ENCODE results near the gene SLC9A3.
"Not testable (repeated sequence)": the region's sequence is repeated elsewhere in the genome, so short reads cannot be mapped to it uniquely, and the experiment has no call there.

SLC9A3 gene

DNA sequence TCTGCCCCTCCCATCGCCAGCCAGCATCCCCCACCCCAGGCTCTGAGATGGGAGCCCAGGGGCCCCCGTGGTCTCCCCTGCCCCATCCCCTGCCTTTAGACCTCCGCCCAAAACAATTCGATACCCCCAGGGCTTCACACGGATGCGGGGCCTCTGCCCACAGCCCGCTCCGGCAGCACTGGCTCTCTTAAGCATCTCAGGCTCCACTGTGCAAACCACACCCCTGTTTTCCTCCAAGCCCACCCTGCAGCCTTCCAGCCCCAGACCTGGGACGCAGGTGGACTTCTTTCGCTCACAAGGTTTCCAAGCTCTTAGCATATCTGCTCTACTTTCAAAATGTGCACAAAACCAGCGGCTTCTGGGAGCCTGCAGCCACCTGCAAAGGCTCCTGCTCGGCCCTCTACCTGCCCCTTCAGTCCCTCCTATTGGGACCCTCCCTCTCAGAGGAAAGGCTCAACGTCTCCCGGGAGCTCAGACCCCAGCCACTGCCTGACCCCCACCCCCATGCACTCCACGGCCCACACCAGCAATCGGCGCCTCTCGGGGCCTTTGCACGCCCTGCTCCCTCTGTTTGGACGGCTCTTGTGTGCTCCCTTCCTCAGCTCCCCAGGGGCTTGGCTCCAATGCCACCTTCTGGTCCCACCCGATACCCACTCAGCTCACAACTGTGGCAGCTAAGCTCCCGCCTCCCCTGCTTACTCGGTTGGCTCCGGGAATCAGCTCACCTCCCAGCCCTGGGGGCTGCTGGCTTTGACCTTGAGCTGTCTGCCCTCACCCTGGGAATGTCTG lies 918 bp upstream of the SLC9A3 start:
- DNase-seq (ENCODE audit: low read depth) = no peak

DNA sequence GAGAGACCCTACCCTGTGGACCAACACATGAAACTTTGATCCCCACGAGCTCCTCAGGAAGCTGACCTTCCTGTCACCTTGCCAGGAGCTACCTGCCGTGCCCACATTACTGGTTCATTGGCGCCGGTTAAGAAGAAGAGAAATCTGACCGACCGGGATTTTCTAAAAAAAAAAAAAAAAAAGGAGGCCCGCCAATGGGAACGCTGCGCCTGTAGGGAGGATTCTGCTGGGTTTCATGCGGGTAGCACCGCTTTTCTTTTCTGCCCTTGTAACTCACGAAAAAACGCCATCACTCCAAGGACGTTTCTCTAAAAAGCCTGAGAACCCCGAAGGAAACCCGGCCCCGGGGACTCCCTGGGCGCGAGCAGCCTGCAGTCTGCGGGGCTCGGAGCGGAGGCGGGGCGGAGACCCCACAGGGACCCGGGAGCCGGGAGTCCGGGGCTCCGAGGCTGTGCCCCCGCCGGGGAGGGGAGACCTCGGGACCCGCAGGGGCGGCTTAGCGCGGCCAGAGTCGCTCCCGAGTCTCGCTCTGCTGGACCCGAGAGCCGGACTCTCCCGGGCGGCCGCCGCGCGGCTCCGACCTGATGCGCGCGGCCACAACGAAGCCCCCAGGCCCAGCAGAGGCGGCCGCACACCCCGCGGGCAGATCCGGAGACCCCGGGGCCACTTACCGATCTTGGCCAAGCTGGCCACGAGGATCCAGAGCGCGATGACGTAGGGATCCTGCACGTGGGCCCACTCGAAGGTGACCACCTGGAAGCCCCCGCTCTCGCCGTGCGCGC lies 617 bp downstream of the SLC9A3 start:
- DNase-seq (ENCODE audit: low read depth) = no peak

DNA sequence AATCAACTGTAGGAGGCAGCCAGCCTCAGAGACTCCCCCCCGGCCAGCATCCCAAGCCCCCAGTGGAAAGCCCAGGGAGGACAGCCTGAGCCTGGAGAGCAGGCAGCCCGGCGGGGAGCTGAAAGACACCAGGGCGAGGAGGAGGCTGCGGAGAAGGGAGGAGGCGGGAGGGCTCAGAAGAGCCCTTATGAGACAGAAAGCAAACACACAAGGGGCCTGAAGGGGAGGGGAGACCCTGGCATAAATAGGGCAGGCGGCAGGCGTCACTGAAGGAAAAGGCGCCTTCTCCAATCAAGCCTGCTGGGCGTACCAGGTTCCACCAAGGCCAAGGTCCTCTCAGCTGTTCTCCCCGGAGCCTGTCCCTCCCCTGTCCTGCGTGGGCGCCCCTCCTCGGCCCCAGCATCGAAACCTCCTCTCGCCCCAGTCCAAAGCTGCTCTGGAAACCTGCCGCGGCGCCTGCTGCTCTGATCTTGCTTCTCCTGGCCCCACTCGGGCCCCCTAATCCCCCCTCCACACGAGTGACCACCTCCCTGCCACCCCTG lies 1.3 kb downstream of the SLC9A3 start:
- DNase-seq (ENCODE audit: low read depth) = no peak

DNA sequence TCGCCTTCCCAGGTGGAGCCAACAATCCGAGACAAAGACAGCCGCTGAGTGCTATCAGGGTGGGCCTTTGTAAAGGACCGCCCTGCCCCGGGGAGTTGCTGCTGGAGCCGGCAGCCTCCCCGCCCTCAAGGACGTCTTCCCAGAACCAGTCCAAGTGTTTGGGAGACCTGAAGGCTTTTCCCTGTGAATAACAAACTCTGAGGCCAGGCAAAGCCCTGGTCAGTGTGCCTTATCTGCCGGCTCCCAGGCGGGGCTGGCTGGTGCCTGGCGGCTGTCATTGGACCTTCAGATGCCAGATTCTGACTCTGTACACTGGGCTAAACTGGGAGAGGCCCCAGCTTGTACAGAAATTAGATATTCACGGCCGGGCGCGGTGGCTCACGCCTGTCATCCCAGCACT lies 2.1 kb downstream of the SLC9A3 start:
- no peak for DNase-seq (ENCODE audit: low read depth)

DNA sequence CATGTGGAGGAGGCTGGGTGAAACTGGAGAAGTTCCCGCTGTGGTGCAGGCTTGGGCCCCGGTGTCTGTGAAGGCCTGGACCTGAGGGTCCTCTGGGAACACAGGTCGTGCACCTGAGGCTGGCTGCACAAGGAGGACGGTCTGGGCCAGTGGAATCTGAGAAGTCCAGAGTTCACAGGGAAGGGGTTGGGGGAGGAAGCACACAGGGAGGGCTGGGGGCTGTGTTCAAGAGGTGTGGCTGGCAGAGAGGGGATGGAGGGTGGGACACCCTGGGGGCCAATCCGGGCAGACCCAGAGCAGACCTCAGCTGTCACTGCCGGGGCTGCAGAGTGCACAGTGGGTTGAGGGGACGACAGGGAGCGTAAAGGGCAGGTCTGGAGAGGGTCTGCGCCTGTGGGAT lies 2.6 kb downstream of the SLC9A3 start:
- no peak for DNase-seq (ENCODE audit: low read depth)

DNA sequence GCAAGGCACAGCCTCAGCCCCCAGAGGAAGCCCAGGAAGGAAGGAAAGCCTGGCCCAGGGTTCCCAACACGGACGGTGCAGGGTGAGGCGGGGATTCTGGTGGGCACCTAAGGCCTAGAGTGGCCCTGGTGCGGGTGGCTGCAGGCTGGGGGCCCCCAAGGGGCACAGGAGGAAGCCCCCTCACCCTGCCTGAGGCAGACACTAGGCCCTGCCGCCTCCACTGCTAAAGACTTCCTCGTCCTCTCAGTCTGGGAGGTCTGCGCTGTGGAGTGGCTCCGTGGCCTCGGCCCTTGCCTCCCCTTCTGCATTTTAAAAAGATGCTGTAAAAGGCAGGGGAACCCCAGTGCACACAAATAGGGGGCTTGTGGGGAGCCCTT lies 3.4 kb downstream of the SLC9A3 start:
- DNase-seq (ENCODE audit: low read depth) = no peak

DNA sequence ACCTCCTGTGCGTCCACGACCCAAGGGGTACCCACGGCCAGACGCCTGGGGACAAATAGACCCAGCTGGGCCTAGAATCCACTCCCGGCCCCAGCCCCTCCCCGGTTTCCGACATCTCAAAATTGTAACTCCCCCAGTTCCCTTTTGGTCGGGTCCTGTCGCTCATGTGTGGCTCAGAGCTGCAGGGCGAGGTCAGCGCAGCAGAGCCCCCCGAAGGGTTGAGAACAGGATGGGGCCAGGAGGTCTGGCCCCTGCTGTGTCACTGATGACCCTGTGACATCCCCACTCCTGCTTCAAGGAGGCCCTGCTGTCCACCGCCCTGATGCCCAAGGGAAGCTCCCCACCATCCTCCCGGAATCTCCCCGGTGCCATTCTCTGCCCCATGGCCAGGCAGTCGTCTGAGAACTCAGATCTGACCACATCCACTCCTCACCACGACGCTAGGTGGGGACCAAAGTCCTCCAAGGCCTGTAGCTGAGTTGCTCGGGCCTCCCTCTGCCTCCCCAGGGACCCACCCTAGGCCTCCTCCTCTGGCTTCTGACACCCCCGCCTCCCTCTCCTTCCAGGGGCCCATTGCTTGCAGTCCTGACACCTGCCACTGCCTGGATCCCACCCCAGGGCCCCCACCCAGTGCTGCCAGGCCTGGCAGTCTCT lies 3.9 kb downstream of the SLC9A3 start:
- no peak for DNase-seq (ENCODE audit: low read depth)

DNA sequence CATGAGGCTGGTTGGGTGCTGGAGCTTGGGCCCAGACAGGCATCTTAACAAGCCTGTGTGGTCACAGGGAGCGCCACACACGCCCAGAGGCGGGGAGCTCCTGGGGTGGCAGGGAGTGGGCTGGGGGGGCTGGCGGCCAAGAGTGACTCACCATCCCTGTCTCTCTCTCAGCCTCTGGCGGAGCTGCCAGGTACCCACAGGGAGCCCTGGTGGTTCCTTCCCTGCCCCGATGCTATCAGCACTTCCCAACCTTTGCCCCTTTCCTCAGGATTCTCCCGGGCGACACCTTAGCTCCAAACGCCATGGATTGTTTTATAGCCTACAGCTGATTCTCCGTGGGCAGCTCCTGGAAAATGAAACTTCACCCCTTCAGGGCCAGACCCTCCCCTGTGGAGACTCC lies 5.5 kb downstream of the SLC9A3 start:
- no peak for DNase-seq (ENCODE audit: low read depth)

DNA sequence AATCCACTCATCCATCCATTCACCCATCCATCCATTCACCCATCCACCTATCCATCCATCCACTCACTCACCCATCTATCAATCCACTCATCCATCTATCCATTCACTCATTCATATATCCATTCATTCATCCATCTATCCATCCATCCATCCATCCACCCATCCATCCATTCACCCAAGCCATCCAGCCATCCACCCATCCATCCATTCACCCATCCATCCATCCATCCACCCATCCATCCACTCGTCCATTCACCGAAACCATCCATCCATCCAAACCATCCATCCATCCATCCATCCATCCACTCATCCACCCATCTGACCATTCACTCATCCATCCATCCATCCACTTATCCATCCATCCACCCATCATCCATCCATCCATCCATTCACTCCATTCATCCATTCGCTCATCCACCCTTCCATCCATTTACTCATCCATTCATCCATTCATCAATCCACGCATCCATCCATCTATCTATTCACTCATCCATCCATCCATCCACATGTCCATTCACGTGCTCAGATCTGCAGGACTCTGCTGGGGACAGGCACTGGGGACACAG lies 6.6 kb downstream of the SLC9A3 start:
- DNase-seq (ENCODE audit: low read depth) = no peak

DNA sequence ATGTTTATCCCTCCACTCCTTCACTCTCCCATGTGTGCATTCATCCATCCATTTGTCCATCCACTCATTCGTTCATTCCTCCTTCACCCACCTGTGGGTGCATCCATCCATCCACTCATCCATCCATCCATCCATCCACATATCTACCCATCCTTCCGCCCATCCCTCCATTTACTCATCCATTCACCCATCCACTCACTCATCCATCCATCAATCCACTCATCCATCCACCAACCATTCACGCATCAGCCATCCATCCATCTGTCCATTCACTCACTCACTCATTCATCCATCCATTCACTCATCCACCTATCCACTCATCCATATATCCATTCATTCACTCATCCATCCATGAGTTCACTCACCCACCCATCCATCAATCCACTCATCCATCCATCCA lies 7.3 kb downstream of the SLC9A3 start:
- DNase-seq (ENCODE audit: low read depth) = no peak

DNA sequence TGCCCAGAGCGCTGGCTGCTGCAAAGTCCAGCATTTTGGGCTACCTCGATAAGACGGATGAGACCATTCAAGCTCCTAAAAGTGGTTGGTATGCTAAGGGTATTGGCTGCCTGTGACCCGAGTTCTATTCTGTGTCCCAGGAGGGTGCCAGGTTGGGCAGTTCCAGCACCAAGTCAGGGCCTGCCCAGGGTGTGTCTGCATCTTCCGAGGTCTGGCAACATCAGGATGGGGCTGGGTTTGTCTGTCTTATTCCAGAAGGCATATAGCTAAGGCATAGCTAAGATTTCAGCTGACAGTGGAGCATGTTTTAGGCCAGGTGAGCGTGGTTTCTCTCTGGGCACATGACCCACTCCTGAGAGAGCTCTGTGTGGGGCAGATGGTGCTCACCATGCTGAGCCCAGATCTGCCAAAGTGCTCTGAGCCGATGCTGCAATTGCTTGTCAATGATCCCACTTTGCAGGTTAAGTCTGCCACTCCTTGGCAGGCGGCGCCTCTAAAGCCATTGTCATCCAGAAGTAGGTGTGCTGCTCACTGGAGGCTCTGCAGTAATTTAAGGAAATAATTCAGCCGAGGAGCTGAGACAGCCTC lies 7.8 kb downstream of the SLC9A3 start:
- no peak for DNase-seq (ENCODE audit: low read depth)

DNA sequence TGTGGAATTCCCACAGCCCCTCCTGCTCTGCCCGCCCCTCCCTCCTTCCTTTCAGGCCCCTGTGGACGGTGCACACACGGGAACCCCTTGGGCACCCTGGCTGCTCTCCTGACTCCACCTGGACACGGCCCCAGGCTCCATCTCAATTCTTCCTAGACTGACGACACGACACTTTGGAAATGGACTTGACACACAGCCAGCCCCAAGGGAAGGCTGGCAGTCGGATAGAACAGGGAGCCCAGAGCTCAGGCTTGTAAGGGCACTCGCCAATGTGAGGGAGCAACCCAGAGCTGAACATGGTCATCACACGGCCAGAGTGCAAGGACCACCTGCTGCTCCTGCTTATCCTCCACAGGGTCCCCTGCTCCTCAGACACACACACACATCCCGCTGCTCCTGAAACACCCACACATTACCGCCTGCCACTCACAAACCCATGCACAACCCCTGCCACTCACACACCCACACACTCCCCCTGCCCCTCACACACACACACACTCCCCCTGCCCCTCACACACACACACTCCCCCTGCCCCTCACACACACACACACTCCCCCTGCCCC lies 8.9 kb downstream of the SLC9A3 start:
- no peak for DNase-seq (ENCODE audit: low read depth)

DNA sequence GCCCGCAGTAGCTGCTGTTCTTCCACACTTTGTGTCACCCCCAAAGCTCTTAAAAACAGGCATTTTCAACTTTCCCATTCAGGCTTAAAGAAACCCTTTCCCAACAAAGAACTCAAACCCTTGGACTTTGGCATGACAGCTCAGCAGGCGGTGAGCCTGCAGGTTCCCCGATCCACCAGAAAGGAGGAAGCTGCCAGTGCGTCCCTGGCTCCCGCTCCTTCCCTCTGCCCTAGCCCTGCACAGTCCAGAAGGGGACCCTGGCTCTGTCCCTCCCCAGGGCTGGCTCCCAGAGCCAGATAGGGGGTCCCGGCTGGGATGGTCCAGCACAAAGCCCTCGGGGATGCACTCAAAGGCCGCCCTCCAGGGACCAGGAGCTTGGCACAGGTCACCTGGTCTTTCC lies 9.6 kb downstream of the SLC9A3 start:
- no peak for DNase-seq (ENCODE audit: low read depth)

DNA sequence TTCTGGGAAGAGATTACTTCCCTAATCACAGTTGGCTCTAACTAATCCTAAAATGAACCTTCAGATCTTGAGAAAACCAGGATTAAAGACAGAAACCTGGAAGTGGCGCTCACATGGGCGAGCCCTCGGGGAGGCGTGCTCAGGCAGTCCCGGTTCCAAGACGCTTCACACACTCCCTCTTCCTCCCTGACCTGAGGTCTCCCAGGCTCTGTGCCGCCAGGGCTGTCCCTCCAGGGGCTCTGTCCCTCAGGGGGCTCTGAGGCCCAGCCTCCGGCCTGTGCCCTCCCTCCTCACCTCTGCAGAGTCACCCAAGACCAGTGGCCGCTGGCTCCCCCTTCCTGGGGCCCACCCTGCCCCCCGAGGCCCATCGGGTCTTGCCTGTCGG lies 10.2 kb downstream of the SLC9A3 start:
- no peak for DNase-seq (ENCODE audit: low read depth)

DNA sequence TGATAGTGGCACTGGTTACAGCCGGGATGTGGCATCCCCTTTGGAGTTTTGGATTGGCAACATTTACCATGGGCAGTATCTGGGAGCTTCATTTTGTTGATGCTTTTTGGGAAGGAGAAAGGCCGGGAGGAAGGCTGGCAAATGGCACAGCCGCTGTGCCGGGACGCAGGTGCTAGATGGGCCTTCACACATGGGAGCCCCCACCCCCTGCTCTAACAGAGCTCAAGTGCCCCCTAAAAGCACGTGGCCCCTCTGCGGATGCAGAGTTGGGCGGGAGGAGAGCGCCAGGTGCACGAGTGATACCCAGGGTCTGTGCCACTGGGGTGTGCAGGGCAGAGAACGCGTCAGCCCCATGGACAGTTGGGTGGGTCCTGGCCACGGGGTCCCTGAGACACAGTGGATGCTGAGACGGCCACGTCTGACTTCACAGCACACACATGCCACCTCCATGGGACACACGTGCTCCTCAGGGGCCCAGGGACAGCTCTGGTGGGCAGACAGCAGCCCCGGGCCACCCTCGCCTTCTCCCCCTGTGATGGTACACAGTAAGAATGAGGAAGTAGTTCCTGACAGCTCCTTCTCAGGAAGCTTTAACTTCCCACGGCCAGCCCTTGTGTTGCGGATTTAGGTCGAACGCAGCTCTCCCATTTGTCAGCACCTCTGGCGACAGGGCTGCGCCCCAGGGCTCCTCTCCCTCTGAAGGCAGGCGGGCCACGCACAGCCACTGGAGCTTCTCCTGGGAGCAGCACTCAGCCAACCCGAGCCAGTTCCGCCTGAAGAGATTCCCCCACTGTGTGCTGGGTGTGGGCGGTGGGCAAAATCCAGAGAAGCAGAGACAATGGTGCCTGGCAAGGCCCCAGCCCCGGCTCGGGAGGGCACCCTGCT lies 10.8 kb downstream of the SLC9A3 start:
- no peak for DNase-seq (ENCODE audit: low read depth)

DNA sequence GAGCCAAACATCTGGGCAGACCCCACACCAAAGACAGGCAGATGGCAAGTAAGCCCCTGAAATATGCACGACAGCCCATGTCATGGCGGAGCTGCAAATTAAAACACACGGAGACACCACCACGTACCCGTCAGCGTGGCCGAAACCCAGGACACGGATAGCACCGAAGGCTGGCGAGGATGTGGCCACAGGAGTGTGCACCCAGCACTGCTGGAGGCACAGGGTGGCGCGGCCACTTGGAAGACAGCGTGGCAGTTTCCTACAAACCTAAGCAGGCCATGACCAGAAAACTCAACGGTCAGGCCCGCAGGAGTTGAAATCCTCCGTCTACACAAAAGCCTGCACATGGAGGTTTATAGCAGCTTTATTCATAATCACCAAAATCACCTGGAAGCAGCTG lies 12.8 kb downstream of the SLC9A3 start:
- DNase-seq (ENCODE audit: low read depth) = no peak

DNA sequence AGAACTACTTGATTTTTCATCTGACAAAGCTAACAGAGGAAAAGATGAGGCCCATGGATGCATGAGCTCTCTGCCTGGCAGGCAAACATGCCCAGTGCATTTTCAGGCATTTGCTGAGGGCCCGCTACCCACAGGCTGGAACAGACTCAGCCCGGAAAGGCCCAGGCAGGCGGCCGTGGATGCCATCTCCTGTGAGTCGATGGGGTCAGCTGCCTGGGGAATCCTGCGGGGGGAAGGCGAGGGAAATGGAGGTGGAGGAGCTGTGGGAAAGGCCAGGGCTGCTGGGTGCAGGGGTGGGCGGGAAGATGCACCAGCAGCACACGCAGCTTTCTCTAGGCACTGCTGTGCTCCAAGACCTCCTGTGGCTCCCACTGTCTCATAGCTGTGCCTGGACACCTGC lies 13.7 kb downstream of the SLC9A3 start:
- no peak for DNase-seq (ENCODE audit: low read depth)

DNA sequence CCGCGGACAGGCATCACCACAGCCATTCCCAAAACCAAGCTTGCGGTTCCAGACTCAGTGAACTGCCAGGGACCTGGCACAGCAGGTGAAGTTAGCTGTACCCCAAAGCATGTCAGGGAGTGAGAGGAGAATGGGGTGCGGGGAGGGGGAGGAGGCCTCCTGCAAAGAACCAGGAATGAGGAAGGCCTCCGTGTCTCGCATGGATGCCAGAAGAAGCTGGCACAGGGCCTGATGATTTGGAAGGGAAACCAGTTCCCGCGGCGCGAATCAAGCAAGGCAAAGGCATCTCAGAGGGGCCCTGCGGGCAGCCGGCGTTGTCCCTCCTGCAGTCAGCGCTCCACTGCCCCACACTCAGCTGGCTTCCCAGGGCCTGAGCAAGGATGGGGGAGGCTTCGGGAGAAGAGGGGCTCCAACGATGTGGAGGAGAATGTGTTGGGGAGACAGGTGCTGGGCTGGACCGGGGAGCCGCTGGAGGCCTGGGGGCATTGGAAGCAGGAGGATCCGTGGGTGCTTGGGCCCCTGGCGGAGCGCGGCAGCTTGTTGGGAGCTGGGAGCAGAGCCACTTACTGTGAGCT lies 14.6 kb downstream of the SLC9A3 start:
- DNase-seq (ENCODE audit: low read depth) = no peak

DNA sequence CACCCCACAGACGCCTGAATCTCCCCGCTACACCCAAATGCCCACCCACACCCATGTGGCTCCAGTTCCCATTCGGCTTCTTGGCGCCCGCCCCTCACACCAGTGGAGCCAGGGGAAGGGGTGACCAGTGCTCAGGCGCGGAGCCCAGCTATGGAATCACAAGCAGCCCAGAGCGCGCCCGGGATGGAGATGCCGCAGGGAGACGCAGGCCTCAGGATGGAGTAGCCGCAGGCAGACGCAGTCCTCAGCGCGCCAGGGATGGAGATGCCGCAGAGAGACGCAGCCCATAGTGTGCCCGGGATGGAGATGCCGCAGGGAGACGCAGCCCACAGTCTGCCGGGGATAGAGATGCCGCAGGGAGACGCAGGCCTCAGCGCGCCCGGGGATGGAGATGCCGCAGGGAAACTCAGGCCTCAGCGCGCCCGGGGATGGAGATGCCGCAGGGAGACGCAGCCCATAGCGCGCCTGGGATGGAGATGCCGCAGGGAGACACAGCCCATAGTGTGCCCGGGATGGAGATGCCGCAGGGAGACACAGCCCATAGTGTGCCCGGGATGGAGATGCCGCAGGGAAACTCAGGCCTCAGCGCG lies 16.2 kb downstream of the SLC9A3 start:
- not testable (repeated sequence) for DNase-seq (ENCODE audit: low read depth)

DNA sequence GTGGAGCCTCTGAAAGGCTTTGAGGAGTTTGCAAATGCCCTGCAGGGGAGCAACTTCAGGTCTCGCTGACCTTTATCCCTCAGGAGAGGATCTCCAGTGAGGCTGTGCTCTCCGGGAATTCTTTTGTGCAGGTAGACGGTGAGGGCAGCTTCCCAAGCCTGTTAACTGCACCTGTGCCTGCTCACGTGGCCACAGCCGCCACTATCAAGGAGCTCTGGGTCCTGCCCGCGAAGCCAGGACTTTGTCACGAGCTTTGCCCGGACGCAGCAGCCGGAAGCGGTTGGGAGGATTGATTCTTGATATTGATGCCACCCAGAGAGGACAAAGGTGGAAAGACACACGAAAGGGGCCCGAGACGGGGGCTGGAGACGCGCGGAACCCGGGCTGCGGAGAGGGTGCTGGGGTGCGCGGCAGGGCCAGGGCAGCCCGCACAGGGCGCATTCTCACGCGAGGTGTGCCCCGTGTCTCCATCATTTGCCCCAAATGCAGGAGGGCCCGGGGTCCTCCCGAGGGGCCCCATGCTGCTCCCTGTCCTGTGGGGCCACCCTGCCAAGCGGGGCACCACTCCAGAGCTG lies 18.2 kb downstream of the SLC9A3 start:
- DNase-seq (ENCODE audit: low read depth) = no peak

Data from activated T-cell treated with anti-CD3 and anti-CD28 coated beads for 1 hour (primary cell).